GM19452 (cell line): ENCODE results near the gene ASRGL1.

ENCODE experiments used
- ATAC-seq: cut with Tn5 transposase; IDR thresholded peaks from one replicate; pipeline ENCODE4 v1.9.1; 2021; ENCODE audit not compliant: unreplicated experiment

The ASRGL1 gene

GRCh38 chr11:62439785-62440602 is 102.7 kb downstream of the ASRGL1 start:
- ATAC-seq: no peak
